Bone marrow (tissue), 2 donors: Measurements from ENCODE around the gene MAP3K7.

ENCODE experiments used
- DNase-seq, 2 donors: peaks; one replicate each; lab custom pipeline; 2025; lab: John Stamatoyannopoulos, UW

The MAP3K7 gene

GRCh38 chr6:90484385-90484784, 102.5 kb downstream of the MAP3K7 start:
- no peak for DNase-seq

- no peak for DNase-seq
These were observed 102.9 kb downstream of the MAP3K7 start for GRCh38 chr6:90483956-90484355.

DNA sequence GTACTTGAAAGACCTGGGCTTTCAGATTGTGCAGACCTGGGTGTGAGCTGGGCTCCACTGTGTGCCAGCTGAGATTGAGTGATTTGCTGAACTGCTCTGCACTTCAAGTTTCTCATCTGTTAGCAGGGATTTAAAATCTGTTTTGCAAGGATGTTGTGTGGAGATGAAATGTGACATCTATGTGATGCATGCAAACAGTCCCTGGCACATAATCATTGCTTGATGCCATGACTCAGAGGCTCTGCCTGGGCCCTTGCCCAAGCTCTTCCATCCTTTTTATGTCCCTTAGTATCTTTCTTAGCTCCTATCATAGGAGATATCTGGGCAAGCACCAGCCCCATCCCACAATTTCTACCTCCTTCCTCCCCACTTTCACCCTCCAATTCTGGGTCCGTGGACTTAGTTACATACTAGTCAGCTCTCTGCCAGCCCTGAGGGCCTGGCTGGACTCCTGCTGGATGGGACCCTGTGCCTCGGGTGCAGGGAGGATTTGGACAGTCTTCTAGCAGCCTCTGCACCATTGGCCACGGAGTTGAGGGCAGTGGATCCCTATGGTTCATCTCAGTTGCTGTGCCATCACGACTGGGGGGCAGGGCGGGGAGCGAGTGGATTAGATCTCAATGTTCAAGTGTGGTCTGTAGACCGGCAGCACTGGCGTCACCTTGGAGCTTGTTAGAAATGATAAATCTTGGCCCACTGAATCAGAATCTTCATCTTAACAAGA, 103.6 kb downstream of the MAP3K7 start:
- no peak for DNase-seq

DNA sequence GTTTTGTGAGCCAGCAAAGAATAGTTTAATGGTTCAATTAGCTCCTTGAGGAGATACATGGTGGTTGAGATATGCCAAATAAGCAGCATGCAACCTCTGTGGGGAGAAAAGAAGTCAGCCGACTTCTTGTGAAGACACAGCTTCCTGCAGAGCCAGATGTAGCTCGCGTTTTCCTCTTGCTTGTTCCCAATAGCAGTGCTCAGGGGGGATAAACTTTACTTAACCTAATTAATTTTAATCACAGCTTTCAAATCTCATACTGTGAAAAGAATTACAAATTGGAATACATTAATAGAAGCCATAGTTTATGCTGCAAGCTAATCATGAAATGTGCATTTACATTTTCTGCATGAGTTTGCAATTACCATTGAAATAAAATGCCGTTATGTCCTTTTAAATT, 106.2 kb downstream of the MAP3K7 start:
- DNase-seq = no peak

DNA sequence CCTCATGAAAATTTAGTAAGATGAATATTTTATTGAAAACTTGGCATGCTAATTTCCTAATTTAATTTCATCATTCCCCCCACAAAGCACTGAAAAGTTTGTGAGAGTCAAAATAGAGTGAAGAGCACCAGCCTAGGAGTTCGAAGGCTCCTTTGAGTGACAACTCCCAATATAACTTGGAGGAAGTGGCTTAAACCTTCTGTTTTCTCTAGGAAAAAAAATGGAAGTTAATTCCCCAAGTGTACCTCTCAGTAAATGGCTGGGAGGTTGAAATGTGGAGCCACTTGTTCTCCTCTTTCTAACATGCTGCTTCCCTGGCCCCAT, 107.3 kb downstream of the MAP3K7 start:
- no peak for DNase-seq

DNA sequence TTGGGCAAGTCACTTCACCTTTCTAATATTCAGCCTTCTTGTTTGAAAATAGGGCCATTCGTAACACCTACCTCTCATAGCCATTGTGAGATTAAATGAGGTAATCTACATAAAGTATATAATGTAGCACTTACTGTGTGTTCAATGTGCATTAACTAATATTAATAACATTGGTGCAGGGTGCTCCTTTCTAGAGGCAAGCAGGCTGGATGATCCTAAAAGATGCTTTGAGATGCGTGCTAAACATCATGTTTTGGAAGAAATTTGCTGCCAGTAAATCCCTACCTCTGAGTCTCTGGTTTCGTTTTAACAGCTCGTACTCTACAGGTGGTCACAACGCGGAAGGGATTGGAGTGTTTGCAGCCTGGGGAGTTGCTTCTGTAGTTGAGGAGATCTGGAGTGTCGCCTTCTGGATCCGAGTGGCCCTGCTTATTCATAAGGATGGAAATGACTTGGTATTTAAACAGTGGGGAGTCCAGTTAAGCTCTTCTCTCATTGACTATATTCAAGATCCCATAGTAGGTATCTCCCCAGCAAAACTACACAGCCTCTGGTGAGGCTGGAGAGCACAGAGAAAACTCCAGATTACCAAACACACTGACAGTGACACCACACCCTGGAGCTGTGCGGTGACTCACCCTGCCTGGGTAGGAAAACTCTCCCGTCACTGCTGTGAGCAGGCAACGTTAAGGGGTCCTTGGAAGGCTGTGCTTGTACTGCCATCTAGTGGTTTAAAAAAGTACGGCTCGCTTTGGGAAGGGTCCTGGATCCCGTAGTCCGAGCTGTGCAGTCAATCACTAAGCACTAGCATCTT, 107.9 kb downstream of the MAP3K7 start:
- DNase-seq = peak; percentile 51 to 81

DNA sequence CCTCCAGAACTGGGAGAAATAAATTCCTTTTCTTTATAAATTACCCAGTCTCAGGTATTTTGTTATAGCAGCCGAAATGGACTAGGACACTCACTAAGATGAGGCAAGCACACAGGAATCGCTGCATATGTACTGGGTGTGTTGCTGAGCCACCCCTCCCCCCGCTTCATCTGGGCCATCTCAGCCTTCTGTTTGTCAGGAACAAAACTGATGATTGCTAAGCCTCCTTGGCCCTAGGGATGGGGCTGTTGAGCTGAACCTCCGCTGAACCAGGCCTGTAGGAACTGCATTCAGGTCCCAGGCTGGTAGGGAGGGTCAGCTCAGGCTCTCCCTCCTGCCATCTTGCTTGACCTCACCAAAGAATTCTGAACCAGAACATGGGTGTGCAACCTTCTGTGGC, 108.6 kb downstream of the MAP3K7 start:
- DNase-seq = no peak

DNA sequence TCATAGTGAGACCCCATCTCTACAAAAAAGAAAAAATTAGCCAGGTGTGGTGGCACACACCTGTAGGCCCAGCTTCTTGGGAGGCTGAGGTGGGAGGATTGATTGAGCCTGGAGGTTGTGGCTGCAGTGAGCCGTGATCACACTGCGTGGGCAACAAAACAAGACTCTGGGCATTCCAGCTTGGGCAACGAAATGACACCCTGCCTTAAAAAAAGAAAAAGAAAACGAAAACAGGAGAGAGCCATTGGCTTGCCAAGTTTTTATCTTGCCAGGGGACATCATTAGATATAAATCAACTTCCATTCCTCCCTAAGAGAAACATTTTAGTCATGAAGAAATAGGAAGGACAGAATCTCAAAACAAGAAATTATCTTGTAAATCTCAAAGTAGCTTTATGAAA, 109.5 kb downstream of the MAP3K7 start:
- no peak for DNase-seq

GRCh38 chr6:90472716-90473115, 114.2 kb downstream of the MAP3K7 start:
- DNase-seq = no peak

DNA sequence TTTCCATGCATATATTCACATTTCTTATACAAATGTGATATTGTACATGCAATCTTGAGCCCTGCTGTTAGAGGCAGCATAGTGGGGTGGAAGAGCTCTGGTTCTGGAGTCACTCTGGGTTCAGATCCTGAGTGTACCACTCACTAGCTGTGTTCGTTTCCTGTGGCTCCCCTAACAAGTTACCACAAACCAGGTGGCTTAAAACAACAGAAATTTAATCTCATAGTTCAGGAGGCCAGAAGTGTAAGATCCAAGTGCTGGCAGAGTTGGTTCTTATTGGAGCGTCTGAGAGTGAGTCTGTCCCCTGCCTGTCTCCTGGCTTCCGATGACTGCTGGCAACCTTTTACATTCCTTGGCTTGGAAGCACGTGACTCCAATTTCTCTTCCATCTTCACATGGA, 115.6 kb downstream of the MAP3K7 start:
- no peak for DNase-seq

GRCh38 chr6:90469906-90470305, 117.0 kb downstream of the MAP3K7 start:
- no peak for DNase-seq

- no peak for DNase-seq
These were observed 118.0 kb downstream of the MAP3K7 start for GRCh38 chr6:90468859-90469258.

- no peak for DNase-seq
These were observed 118.8 kb downstream of the MAP3K7 start for GRCh38 chr6:90468080-90468479.

DNA sequence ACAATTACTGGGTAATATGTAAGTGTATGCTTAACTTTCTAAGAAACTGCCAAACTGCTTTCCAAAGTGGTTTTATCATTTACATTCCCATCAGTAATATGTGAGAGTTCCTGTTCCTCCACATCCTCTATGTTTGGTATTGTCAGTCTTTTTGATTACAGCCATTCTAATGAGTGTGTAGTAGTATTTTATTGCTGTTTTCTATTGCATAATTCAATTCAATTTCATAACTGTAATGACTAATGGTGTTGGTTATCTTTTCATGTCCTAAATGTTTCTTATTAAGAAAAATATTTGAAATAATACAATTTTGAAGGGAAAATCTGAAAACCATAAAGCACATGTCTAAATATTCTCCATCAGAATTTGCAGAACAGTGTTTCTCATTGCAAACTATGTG, 119.3 kb downstream of the MAP3K7 start:
- DNase-seq = no peak

DNA sequence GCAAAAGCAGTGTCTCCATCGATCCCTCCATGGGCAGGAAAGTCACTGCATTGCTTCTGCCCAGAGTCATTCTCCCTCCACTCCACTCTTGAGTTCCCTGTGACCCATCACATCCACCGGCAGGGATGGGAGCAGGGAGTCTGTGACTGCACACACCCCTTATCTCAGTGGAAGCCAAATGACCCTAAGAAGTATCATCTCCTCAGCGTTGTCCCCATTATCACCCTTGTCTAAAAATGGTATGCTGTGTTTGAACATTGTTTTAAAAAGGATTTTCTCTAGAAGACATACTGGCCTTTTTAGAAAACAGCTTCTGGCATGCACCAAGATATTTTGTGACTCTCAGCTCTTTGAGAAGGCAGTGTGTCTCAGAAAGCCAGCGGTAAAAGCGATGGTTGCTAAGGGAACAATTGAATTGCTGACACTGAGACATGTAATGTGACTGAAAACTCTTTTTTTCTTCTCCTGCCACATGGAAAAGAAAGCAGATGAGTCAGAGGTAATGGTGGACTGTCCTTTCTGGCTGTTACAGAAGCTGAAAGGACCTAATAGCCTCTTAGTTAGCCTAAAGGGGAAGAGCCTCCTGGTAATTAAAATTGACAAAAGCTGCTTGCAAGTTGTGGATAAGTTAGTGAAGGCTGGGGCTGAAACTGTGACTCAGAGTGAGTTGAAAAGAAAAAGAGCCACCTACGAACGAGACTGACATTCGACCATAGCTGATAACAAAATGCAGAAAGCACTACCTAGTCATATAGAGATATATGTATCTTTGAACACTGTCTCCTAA, 120.5 kb downstream of the MAP3K7 start:
- no peak for DNase-seq

DNA sequence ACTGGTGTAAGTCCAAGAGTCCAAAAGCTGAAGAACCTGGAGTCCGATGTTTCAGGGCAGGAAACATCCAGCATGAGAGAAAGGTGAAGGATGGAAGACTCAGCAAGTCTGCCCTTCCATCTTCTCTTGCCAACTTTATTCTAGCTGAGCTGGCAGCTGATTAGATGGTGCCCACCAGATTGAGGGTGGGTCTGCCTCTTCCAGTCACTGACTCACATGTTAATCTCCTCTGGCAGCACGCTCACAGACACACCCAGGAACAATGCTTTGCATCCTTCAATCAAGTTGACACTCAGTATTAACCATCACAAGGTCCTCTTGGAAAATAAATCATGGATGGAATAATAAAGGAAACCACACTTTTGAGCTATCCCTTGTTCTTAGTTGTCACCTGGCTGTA, 121.2 kb downstream of the MAP3K7 start:
- DNase-seq = no peak

- DNase-seq = no peak
These were observed 122.4 kb downstream of the MAP3K7 start for GRCh38 chr6:90464507-90464906.

GRCh38 chr6:90463874-90464273, 123.0 kb downstream of the MAP3K7 start:
- DNase-seq = no peak
